Superior temporal gyrus (tissue), 1 donor: Measurements from ENCODE around the gene SEZ6L2.
"Not testable (repeated sequence)": the region's sequence is repeated elsewhere in the genome, so short reads cannot be mapped to it uniquely, and the experiment has no call there.

Experiments used
- DNase-seq: peaks from one replicate; pipeline ENCODE4 v3.0.0-alpha.2; 2016; ENCODE audit errors: extremely low spot score

Gene SEZ6L2

GRCh38 chr16:29857133-29857760 lies 42.1 kb downstream of the SEZ6L2 start:
- peak; percentile 30 for DNase-seq

- DNase-seq, result no peak
These were observed 44.7 kb downstream of the SEZ6L2 start for GRCh38 chr16:29854520-29855100.

- DNase-seq, result peak; percentile 40
These were observed 46.7 kb downstream of the SEZ6L2 start for GRCh38 chr16:29852654-29853053.

GRCh38 chr16:29850998-29851397 lies 48.4 kb downstream of the SEZ6L2 start:
- no peak for DNase-seq

GRCh38 chr16:29849505-29849904 lies 49.8 kb downstream of the SEZ6L2 start:
- peak; percentile 56 for DNase-seq

GRCh38 chr16:29848420-29849297 lies 50.7 kb downstream of the SEZ6L2 start:
- peak; percentile 76 for DNase-seq

- DNase-seq, result no peak
These were observed 53.7 kb downstream of the SEZ6L2 start for GRCh38 chr16:29845656-29846055.

GRCh38 chr16:29844575-29845331 lies 54.6 kb downstream of the SEZ6L2 start:
- DNase-seq, result no peak

- no peak for DNase-seq
These were observed 55.4 kb downstream of the SEZ6L2 start for GRCh38 chr16:29843931-29844330.

- no peak for DNase-seq
These were observed 56.5 kb downstream of the SEZ6L2 start for GRCh38 chr16:29842732-29843346.

GRCh38 chr16:29841631-29842030 lies 57.7 kb downstream of the SEZ6L2 start:
- no peak for DNase-seq

GRCh38 chr16:29840240-29840639 lies 59.1 kb downstream of the SEZ6L2 start:
- DNase-seq, result no peak

GRCh38 chr16:29839822-29840221 lies 59.5 kb downstream of the SEZ6L2 start:
- DNase-seq, result no peak

- no peak for DNase-seq
These were observed 61.5 kb downstream of the SEZ6L2 start for GRCh38 chr16:29837841-29838240.

- DNase-seq, result no peak
These were observed 62.7 kb downstream of the SEZ6L2 start for GRCh38 chr16:29836623-29837022.

GRCh38 chr16:29835926-29836325 lies 63.4 kb downstream of the SEZ6L2 start:
- DNase-seq, result no peak

GRCh38 chr16:29834079-29834478 lies 65.3 kb downstream of the SEZ6L2 start:
- no peak for DNase-seq

GRCh38 chr16:29833219-29833618 lies 66.1 kb downstream of the SEZ6L2 start:
- not testable (repeated sequence) for DNase-seq

GRCh38 chr16:29831490-29831889 lies 67.9 kb downstream of the SEZ6L2 start:
- DNase-seq, result no peak

GRCh38 chr16:29830774-29831173 lies 68.6 kb downstream of the SEZ6L2 start:
- DNase-seq, result no peak

GRCh38 chr16:29826342-29826695 lies 73.0 kb downstream of the SEZ6L2 start:
- no peak for DNase-seq
